HG02588 (cell line): ENCODE results near the gene MSRB1.

Source experiments
- ATAC-seq: cut with Tn5 transposase; IDR thresholded peaks from one replicate; pipeline ENCODE4 v1.9.1; 2021; ENCODE audit warnings: mild to moderate bottlenecking, moderate library complexity; ENCODE audit not compliant: unreplicated experiment

The MSRB1 gene

GRCh38 chr16:1918351-1919326 is 24.4 kb downstream of the MSRB1 start, which contains the start of gene HS3ST6:
TSS of gene HS3ST6 (minus strand) at chr16:1918415. CDS start at chr16:1918323, 92 bp downstream.
- ATAC-seq = no peak

- ATAC-seq = no peak
These were observed 25.2 kb downstream of the MSRB1 start for GRCh38 chr16:1917665-1918350.

GRCh38 chr16:1917056-1917664 is 25.8 kb downstream of the MSRB1 start:
- no peak for ATAC-seq

GRCh38 chr16:1916640-1916990 is 26.4 kb downstream of the MSRB1 start:
- ATAC-seq = no peak

GRCh38 chr16:1915732-1916639 is 27.0 kb downstream of the MSRB1 start:
- ATAC-seq = no peak

GRCh38 chr16:1914988-1915387 is 28.0 kb downstream of the MSRB1 start:
- ATAC-seq = no peak

- no peak for ATAC-seq
These were observed 28.9 kb downstream of the MSRB1 start for GRCh38 chr16:1914084-1914608.

GRCh38 chr16:1913327-1914083 is 29.5 kb downstream of the MSRB1 start:
- no peak for ATAC-seq

GRCh38 chr16:1912215-1912543 is 30.8 kb downstream of the MSRB1 start:
- ATAC-seq = no peak

GRCh38 chr16:1911467-1912214 is 31.4 kb downstream of the MSRB1 start:
- ATAC-seq = no peak

GRCh38 chr16:1909561-1910231 is 33.3 kb downstream of the MSRB1 start:
- ATAC-seq = no peak

- no peak for ATAC-seq
These were observed 34.0 kb downstream of the MSRB1 start for GRCh38 chr16:1908983-1909382.

- ATAC-seq = no peak
These were observed 34.8 kb downstream of the MSRB1 start for GRCh38 chr16:1908184-1908583.

- no peak for ATAC-seq
These were observed 35.7 kb downstream of the MSRB1 start for GRCh38 chr16:1907226-1907860.

GRCh38 chr16:1906846-1907165 is 36.2 kb downstream of the MSRB1 start:
- ATAC-seq = no peak

- no peak for ATAC-seq
These were observed 36.7 kb downstream of the MSRB1 start for GRCh38 chr16:1906055-1906845.
